ENCODE data around the gene NFIA. TPM values are rescaled to one million over a fixed set of nuclear protein-coding genes. Genes with fewer than 3 reads are reported as not detected.
A peak's percentile ranks its signal among the peaks of the same experiment; 100 is the strongest.
"Not testable (repeated sequence)": the region's sequence is repeated elsewhere in the genome, so short reads cannot be mapped to it uniquely, and the experiment has no call there.

The NFIA gene
- polyA plus RNA-seq, 10 donors: 28.0 to 37.7 (median 32.4) TPM

DNA sequence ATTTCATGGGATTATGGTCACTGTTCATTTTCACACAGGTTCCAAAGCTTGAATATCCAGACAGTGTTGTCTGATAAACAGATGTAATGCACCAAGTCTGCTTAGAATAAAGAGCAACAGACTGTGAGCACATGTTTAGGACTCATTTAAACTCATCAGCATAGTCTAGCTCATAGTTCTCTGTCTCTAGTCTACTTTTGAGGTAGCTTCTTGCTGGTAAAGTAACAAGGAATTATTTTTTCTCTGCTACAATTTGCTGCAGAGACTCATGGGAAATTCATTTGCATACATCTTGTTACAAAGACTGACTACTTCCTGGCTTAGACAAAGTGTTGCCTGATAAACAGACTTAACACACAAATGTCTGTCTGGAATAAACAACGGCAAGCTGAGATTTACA is 187.2 kb downstream of the NFIA start:
- DNase-seq: no peak

DNA sequence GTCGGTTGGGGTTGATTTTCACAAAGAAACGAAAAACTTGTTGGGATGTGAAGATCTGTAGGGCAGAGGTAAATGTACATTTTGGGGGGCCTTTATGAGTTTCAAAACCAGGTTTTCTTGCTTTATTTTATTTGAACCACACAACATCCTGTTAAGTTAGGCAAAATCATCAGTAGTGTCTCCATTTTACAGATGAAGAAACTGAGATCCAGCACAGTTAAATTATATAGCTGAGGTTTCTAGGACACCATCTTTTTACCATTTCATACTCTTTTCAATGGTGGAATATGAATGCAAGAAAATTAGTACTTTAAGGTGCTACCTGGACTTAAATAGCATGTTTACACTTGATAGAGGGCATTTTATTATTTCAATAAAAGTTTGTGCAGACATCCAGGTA is 187.7 kb downstream of the NFIA start:
- DNase-seq: no peak

DNA sequence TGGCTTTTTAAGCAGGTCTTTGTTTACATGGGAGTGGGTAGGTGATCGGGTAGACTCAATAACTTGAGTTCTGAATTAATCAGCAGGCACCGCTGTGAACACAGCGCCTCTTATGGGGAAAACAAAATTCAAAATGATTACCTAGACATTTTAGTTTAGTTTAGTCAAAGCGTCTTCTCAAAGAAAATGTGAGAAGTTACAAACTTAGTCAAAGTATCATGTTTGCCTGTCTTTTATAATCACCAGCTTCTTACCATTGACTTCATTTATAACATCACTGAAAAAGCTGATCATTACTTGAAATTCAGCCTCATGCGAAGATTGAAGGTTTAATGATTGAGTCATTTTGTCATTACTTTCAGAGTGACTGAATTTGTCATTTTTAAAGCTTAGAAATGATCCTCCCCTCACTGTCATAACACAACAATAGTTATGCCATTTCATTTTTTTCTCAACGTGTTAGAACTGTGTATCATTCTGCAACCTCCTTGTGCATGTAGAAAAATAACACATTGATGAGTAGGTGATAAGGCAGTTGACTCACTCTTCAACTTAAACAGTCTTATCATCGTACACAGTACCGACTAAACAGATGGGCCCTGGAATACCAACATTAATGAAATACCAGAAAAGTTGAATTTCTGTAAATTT is 188.5 kb downstream of the NFIA start:
- no peak for DNase-seq

DNA sequence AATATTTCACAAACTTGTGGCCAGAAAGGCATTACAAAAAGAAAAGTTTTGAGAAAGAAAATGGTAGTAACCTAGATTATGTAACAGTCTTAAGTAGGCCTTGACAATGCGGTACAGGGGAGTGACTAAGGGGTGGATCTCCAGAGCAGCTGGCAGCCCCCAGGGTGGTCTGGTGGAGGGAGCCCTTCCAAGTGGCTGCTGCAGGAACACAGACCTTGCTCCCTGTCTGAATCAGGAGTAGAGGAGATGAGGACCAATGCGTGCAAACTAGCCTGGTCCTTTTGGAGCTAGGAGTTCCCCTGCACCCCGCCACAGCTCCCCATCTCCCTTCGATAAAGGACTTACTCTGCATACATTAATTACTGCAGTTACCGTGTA is 189.0 kb downstream of the NFIA start:
- no peak for DNase-seq

DNA sequence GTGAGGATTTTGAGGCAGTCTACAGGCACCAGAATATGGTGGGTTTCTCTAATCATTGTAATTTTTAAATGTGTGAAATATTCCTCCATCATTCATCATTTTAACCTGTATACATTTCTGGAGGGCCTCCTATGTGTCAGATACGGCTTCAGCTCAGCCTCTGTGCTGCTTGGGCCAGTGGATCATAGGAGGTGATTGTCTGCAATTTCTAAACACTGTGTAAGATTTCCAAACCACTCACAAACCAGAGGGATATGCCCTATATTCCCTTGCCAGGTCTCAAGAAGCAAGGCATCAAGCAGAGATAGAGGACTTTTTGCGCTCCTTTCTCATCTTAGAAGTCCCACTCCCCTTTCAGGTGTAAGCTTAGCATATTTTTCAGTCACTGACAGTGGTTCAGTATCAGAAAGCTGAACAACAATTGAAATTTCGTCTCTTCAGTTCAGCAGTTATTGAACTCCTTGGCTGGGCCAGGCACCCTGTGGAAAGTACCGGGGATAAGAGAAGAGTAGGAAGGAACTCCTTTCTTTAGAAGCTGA is 190.9 kb downstream of the NFIA start:
- DNase-seq: no peak

DNA sequence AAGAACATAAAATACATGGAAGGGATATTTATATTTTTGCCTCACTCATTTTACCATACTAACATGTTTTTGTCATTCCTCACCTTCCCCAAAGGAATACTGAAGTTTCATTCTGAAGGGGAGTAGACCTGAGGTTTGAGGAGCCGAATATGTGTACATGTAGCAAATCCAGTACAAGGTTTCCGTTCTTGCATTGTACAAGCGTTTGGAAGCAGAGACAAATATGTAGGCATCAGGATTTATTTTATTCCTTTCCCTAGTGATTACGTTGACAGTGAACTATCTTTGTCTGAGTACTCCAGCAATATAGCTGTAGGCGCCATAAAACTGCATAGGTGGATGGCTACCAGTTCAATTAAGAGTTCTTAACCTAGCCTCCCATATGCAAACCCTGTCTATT is 191.5 kb downstream of the NFIA start:
- DNase-seq: no peak

DNA sequence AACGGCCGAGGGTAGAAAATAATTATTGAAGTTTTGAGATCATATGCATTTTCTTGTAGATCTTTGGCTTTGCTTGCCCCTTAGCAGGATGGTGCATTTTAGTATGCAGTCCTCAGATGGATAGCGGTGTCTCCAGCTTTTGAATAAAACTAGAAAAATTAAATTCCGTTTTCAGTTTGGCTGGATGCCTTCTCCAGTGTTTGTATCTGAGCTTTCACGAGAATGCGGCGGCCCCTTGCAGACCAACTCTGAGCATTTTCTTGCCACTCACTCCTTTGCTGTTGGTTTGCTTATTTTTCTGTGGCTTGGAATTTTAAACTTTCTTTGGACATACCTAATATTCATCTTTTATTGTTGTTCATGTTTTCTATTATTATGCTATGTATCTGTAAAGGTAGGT is 192.6 kb downstream of the NFIA start:
- no peak for DNase-seq

DNA sequence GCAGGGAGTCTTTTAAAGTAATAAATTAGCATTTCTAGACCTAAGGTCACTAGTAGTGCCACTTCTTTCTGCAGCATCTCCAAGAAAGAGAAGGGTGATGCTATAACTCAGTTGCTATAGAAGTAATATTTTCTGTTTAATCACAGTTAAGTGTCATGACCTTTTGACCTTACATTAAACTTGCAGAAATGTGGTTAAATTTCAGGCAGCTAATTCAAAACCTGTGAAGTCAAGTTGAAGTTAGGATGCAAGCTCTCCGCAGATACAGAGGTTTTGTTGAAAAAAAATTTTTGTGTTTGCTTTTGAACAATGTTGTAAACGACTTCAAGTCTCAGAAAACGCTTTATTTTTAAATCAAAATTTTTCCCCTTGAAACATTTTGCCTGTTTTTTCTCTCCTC is 193.9 kb downstream of the NFIA start:
- DNase-seq: no peak

DNA sequence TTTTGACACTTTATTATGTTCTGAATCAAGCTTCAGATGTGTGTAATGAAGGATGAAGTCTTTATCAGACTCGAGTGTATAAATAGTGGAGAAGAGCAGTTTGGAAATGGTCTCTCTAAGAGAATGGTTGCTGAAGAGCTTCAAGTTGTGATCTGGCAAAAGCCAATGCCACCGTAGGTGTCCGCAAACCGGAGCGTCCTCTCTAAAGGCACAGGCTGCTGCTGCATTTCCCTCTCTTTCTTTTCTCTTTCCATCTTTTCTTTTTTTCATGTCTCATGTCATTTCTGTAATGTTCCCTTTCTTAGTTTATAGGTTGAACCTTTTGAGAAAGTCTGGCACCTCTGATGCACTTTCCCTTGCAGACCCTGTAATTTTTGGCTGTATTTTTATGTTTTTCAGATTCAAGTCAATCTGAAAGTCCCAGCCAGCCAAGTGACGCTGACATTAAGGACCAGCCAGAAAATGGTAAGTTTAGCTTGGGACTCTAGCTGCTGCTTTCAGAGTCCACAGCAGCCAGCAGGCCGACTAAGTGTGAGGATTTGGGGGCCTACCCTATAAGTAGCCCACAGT is 194.8 kb downstream of the NFIA start:
- DNase-seq: peak in 1 of 3 donors; percentile 63

DNA sequence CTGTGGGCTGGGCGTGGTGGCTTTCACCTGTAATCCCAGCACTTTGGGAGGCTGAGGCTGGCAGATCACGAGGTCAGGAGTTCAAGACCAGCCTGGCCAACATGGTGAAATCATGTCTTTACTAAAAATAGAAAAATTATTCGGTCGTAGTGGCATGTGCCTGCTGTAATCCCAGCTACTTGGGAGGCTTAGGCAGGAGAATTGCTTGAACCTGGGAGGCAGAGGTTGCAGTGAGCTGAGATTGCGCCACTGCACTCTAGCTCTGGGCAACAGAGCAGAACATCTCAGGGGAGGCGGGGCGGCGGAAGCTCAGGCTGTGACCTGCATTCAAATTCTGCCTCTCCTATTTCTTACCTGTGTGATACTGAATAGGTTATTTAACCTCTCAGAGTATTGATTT is 196.1 kb downstream of the NFIA start:
- DNase-seq: not testable (repeated sequence)

DNA sequence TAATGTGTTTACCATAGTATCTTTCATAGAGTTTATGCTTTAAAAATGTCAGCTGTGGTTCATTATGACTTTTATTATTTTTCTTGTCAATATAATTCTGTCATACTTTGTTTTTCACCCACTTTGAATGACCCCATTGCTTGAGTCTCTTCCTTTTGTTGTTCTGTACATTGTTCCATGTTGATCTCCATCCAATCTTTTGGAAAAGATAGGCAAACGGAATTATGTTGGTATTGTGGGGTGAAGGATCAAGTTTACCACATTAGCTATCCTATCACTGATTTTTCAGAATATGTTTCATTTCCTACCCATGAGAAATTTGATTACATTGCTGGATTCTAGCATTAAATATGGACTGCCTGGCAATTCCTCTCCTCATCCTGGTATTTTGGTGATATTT is 196.6 kb downstream of the NFIA start:
- no peak for DNase-seq

DNA sequence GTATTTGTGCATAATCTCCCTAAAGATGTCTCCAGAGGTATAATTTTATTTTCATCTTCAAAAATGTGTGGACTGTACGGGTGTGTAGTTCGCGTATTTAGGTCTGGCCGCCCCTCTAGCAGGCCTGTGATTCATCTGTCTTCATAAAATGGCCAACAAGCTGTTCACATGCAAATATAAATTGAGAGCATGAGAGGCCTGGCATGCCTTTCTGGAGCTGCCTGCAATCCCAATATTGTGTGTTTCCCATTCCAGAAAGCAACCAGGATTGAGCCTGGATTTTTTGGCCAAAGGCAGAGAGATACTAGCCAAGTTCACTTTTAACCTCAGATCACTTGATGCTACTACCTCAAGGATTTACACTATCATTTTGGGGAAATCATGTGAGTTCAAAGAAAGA is 197.2 kb downstream of the NFIA start:
- DNase-seq: peak in 1 of 3 donors; percentile 67

DNA sequence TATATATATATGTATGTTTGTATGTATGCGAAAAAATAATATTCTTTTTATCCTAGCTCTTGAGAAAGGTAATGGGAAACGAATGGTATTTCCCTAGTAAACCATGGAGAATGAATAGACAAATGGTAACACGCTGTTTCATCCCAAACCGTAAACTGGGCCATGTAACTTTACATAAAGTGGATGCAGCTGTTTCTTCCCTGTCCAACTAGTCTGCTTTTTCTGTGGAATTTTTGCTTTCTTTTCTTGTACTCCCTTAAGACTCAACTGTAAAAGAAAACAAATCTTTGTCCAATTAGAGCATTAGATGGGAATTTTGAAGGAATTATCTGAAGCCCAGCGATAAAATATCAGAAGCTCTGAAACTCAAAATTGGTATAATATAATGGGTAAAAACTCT is 198.1 kb downstream of the NFIA start:
- DNase-seq: peak; percentile 53 to 83 (median 69)

DNA sequence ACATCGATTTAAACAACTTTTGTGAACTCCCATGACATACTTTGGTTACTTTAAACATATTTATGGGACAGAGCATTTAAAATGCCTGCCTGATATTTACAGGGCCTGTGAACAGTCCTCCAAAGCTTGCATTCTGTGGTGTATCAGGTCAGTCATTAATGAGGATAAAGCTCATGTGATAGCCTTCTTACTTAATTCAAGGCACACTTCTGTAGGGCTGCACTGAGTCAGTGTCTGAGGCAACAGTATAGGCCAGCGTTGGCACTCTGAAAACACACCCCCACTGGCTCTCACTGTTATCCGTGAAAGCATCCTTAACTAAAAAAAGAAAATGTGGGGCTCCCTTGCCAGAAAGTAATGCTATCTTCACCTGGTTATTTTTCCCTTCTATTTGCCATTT is 200.0 kb downstream of the NFIA start:
- no peak for DNase-seq

DNA sequence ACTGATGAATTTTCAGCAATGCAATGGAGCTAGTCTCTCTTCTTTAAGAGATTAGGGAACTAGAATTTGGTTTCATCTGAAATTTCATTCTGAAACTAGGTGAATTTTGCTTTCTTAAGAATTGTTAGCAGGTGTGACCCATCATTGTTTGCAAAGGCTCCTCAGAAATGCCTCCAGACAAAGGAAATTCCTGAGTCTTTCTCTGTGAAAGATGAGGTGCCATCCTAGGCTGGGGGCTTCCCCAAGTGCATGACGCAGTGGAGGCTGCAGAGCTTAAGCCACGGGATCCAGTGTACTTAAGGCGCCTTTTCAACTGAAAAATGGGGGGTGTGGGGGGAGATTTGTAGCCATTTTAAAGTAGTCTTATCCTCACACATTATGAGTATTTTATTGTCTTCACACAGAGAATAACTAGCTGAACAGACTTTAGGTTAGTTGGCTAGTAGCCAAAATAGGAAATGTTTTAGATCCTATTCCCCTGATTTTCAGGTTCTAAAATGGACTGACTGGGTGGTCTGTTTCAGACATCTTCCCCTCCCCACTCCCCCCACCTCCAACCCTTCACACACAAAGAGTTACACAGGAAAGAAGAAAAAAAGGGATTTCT is 202.0 kb downstream of the NFIA start:
- no peak for DNase-seq

DNA sequence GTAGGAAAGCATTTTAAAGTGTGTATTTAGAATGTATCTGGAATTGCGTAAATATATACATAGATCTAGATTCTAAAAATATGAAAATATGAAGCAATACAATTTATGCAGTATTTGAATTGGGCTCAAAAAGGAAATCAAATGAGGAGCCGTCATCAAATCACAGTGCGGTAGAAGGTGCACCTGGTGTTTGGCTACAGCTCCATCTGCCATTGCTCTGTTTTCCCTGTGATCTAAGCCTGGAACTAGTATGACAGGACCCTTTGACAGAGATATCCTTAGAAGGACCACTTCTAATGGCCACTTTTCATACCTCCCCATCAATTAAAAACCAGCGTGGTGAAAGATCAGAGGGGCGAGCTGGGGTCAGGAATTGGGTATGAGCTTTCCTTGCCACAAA is 202.6 kb downstream of the NFIA start:
- no peak for DNase-seq

DNA sequence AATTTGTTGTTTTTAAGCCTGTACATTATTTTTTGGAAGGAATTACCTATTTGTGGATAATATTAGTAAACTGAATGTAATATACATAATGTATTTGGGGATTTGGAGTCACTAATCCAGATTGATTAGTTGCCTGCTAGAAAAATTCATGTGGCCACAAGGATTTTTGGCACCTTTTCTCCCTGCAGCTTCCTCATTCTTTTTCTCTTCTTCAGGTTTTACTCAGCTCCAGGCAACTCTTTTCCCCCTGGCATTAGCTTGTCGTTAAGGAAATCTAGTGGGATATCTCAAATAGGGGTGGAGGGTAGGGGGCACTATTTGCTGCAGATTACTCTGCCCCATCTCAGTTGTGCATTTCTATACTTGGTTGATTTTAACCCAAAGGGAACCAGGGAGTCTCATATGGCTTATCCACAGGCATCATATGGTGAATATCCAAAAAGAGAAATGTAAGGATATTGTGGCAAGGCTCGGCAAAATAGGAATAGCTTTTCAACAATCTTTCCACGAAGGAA is 203.1 kb downstream of the NFIA start:
- DNase-seq: no peak

DNA sequence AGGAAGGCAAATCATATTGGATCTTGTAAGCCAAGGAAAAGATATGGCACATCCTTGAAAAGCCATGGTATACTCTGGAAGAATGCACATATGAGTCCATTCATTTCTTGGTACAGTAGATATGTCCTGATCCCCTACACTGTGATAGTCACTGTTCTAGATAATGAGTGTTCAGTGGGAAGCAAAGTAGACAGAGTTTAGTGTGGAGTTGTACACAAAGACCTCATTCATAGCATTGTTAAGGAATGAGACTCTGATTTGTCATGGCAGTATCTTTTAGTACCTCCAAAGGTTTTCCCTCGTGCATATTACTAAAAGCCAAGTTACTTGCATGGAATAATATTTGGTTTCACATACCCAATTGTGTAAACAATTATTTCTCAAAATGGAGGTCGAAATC is 204.7 kb downstream of the NFIA start:
- no peak for DNase-seq

DNA sequence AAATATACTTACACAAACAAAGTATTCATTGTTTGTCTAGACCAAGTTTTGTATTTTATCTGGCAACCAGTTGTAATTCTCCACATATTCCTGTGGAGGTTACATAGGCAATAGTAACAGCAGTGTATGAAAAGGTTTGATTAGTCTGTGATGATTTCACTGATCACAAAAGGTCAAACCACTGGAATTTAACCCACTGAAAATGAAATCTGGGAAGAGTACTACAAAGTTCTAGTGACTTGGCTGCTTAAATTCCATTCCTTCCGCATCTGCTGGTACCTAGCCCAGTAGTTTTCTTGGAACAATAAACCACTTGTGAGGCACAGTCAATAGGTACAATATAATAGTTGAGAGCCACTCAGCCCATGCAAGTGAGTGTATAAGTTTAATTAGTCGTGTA is 205.4 kb downstream of the NFIA start:
- peak in 1 of 3 donors; percentile 45 for DNase-seq

DNA sequence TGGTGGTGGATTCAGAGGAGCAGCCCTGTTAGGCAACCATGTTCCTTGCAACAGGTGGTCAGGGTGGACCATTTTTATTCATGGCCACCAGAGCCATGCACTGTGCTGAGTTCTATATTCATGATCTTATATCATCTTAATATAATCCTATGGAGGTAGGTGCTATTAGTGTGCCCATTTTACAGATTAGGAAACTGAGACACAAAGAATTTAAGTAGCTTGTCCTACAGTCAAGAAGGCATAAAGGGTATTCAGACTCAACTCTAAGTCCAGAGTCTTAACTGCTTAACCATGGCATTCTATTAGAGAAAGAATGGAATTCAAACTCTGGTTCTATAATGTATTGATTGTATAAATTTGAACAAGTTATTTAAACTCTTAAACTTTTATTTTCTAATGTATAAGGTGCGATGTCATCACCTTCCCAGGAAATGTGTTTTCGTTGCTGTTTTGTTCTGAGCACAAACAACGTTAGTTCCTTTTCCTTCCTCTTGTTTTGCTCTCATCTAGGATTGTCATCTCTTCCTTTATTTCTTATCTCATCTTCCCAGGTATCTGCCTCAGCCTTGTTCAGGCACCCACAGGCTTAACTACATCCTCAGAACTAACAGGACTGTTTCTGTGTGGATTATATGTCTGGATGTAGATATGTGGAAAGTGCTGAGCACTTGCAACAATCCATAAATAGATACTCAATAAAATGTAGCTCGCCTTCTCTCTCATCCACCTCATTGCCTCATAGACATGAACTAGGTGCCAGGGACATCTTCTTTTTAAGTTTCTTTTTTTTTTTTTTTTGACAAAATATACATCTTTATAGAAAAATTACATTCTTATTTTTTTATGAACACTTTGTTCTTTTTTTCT is 207.1 kb downstream of the NFIA start:
- DNase-seq: no peak

DNA sequence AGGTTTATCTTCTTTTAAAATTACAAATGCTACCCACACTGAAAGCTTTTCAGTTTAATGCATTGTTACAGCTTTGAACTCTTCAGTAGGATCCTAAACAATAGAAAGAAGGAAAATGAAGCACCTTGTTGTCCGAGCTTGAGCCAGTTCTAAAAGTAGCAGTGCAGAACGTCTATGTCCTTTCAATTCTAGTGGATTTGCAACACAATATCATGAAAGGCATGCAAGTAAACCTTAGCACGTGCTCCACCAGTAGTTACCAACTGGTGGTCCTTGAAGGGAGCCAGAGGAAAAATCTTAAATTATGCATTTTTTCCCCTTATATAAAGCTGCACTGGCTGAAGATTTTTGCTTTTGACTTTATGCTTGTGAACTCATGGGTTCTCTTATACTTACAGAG is 208.2 kb downstream of the NFIA start:
- no peak for DNase-seq

DNA sequence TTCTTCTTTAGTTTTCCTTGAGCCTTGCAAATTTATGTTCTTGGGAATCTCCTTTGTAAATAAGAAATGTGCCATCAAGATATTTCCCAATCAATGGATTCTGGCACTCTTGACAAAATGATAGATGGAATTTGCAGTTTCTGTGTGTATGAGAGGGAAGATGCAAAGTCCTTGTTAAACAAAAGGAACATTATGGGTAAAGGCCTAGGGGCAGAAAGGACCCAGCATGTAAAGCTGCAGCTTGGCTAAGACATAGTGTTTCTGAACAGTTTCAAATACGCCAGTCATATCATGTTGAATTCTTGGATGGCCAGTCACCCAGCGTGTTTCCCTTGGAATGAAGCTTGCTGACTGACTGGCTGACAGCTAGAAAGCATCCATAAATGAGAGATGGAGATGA is 210.8 kb downstream of the NFIA start:
- no peak for DNase-seq

All from muscle of back (tissue), 11 donors.